Hematopoietic multipotent progenitor cell treated with erythropoietin and hydrocortisone succinate and interleukin-3 and kit ligand, for 8 days (in vitro differentiated cells): ENCODE measurements around the gene PYGM.
A peak's percentile ranks its signal among the peaks of the same experiment; 100 is the strongest.

Experiments used
- DNase-seq: peaks from one replicate; pipeline ENCODE4 v3.0.0-alpha.2; 2015

Gene PYGM

GRCh38 chr11:64752175-64752970, 7.4 kb downstream of the PYGM start:
- DNase-seq, result no peak

- no peak for DNase-seq
These were observed 8.2 kb downstream of the PYGM start for GRCh38 chr11:64751580-64751979.

DNA sequence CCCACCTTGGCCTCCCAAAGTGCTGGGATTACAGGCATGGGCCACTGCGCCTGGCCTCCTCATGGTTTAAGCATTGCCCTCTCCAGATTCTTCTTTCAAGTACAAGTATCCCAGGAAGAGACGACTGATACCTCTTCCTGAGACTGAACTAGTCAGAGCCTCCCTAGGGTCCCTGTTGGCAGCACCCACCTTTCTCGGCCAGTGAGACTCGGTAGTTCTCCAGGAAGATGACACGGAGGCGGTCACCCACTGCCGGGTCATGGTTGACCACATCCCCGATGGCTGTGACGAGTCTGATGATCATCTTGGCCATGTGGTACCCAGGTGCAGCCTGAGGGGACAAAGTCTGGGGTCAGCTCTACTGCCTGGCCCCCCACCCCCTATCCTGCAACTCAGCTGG, 8.6 kb downstream of the PYGM start:
- DNase-seq, result no peak

- DNase-seq, result no peak
These were observed 9.3 kb downstream of the PYGM start for GRCh38 chr11:64750361-64751054.

GRCh38 chr11:64747961-64748665, 11.7 kb downstream of the PYGM start:
- no peak for DNase-seq

- no peak for DNase-seq
These were observed 13.3 kb downstream of the PYGM start for GRCh38 chr11:64746486-64746885.

- peak; percentile 44 for DNase-seq
These were observed 14.0 kb downstream of the PYGM start for GRCh38 chr11:64745521-64746328.

- no peak for DNase-seq
These were observed 14.6 kb downstream of the PYGM start for GRCh38 chr11:64745189-64745520.

GRCh38 chr11:64744544-64745188, 15.1 kb downstream of the PYGM start:
- no peak for DNase-seq

DNA sequence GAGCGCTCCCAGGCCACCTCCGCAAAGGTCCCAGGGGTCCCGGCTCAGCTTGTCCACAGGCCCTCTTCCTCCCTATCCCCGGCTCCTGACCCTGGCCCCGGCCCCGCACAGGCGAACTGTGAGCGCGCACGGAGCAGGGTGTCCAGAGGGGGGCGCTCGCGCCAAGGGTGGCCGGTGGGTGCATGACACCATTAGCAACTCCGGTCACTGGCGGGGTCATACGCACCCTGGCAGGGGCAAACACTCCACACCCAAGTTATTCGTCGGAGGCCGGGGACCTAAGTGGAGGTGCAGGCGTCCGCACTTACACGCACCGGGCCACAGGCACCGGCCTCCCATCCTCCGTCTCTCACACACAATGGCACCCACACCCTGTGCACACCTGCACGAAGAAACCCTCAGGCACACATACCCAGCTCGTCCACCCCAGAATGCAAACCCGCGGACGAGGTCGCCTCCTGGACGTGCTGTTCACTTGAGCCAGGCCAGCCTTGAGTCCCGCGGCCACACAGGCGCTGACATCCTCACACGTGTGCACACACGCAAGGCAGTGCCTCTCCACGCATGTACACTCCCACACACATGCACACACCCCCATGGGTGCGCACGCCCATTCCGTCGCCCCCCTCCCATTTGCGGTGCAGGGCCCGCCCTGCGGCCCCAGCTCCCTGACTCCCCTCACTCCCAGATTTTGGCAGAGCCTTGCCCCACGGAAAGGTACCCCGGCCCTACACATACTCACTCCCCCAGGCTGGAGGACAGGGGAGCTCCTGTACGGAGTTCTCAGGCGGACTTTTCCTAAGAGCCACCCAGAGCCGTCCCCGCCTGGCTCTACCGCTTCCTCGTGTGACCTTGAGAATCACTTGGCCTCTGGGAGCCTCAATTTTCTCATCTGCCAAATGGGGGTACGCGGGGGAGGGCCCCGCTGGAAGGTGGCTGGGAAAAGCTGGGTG, 15.9 kb downstream of the PYGM start, which contains the start of gene RASGRP2:
RASGRP2 (minus strand) TSS at position 552 of the 953 bp plus-strand sequence. CDS start 1,276 bp downstream, outside the sequence.
- peak; percentile 50 for DNase-seq

GRCh38 chr11:64742889-64743590, 16.7 kb downstream of the PYGM start:
- peak; percentile 41 for DNase-seq

GRCh38 chr11:64742087-64742888, 17.5 kb downstream of the PYGM start:
- peak; percentile 48 for DNase-seq

DNA sequence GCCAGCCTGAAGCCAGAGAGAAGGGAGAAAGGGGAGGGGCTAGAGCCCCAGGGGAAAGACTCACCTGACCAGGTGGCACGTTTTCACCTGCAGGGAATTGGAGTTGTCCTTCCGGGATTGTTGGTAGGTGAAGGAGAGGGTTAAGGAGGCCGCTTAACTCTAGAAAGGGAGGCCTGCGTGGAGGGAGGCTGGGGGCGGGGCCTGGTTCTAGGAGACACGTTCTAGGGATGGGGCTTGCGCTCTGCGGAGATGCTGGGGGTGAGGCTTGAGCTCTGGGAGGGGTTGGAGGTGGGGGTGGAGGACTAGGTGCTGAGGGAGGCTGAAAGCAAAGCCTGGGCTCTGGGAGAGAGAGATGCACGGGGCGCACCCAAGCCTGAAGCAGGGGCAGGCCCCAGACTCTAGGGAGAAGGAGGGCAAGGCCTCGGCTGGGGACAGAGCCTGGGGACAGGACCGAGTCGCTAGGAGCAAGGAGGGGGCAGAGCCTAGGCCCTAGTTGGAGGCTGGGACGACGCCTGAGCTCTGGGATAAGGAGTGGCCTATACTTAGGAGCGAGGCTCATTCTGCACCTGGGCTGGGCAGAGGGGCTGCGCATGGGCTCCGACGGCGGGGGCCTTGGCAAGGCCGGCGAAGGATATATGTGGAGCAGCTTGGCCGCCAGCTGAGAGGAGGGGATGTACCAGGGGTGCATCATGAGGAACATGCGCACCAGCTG, 18.2 kb downstream of the PYGM start:
- no peak for DNase-seq

- DNase-seq, result no peak
These were observed 19.9 kb downstream of the PYGM start for GRCh38 chr11:64739871-64740270.

DNA sequence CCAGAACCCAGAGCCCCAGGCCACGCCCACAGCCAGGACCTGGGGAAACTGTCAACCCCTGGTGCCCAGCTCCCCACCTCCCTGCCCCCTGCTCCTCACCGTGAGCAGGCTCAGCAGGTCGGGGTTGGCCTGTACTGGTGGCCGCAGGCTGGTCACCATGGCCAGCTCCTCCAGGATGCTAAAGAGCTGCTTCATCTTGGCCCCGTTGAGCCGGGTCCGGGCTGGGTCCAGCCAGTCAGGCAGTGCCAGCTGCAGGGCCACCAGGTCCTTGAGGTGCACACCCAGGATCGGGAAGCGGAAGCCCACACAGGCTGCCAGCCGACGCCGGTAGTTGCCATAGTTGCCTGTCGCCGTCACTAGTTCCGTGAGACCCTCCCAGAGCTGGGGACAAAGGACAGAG, 23.1 kb downstream of the PYGM start:
- no peak for DNase-seq

- no peak for DNase-seq
These were observed 24.0 kb downstream of the PYGM start for GRCh38 chr11:64735725-64736259.

DNA sequence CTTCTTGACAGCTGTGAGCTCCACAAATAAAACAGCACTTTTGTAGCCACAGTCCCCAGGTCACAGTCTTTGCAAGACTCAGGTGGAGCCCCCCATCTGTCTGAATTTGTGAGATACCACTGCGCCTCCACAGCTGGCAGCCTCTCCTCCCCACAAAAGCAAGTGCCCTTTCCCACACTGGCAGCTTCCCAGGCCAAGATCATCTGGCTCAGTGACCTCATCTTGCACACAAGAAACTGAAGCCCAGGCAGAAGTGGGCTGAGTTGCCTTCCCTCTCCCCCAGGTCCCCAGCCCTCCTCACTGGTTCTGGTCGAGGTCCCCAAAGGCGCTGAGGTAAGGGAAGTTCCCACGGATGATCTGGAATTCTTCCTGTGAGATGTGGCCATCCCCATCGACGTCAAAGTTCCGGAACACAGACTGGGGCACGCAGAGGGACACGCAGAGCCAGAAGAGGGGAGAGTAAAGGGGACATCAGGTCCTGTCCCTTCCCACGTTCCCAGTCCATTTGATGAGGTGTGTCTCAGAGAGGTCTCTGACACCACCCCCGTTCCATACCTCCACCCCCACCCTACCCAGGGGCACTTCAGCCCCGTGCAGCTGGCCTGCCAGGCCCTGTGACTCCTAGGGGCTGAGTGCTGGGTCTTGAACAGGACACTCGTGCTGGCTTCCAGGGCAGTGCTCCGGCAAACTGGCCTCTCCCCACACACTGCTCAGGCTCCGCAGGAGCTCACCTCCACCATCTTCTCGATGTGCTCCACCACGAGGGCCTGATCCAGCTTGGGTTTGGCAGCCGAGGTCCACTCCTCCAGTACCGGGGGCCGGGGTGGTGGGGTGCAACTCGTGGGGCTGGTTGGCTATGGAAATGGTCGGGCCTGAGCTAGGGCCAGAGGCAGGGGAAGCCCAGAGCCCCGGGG, 24.7 kb downstream of the PYGM start:
- DNase-seq, result no peak

DNA sequence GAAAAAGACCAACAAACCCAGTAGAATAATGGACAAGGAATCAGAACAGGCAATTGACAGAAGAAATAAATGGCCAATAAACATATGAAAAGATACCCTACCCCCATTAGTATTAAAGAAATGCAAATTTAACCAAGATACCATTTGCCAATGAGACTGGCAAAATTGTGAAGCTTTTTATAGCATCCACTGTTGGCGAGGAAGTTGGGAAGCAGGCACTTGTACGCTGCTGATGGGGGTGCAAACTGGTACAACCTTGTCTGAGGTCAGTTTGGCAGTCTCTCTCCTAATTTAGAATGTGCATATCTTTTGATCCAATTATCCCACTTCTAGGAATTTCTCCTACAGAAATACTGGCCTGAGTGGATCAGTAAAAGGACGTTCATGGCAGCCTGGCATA, 28.2 kb downstream of the PYGM start:
- DNase-seq, result no peak
